HepG2 (cell line): ENCODE results near the gene SPRED2. TPM values are rescaled to one million over a fixed set of nuclear protein-coding genes. Genes with fewer than 3 reads are reported as not detected.

Experiments used
- ARHGAP35 ChIP-seq: sonication (generic); formaldehyde crosslinking; IDR thresholded peaks from 2 replicates; pipeline ENCODE4 v1.9.0; 2022; ENCODE audit warnings: mild to moderate bottlenecking, inconsistent platforms, moderate library complexity, missing genetic modification reagents, borderline replicate concordance
- FOSL1 ChIP-seq: sonication (generic); formaldehyde crosslinking; IDR thresholded peaks from 2 replicates; pipeline ENCODE4 v1.9.0; 2021; ENCODE audit warnings: missing genetic modification reagents, borderline replicate concordance
- HIVEP1 ChIP-seq: sonication (generic); formaldehyde crosslinking; IDR thresholded peaks from 2 replicates; pipeline ENCODE4 v1.4.0; 2020; ENCODE audit warnings: mild to moderate bottlenecking, missing genetic modification reagents
- MLX ChIP-seq: IDR thresholded peaks from 2 replicates; pipeline ENCODE4 v1.6.1; 2016
- NR1H2 ChIP-seq: sonication (generic); formaldehyde crosslinking; IDR thresholded peaks from 2 replicates; pipeline ENCODE4 v1.8.1; 2022; ENCODE audit warnings: low read depth, missing genetic modification reagents, borderline replicate concordance
- RFXANK ChIP-seq: IDR thresholded peaks from 2 replicates; pipeline ENCODE4 v1.6.1; 2016
- SNAI1 ChIP-seq: sonication (generic); formaldehyde crosslinking; IDR thresholded peaks from 2 replicates; pipeline ENCODE4 v1.5.0; 2020; ENCODE audit warnings: mild to moderate bottlenecking, missing genetic modification reagents, borderline replicate concordance
- TRIM24 ChIP-seq: sonication (generic); formaldehyde crosslinking; IDR thresholded peaks from 2 replicates; pipeline ENCODE4 v1.8.0; 2022; ENCODE audit warnings: mild to moderate bottlenecking, missing genetic modification reagents
- ZBTB49 ChIP-seq: sonication (generic); formaldehyde crosslinking; IDR thresholded peaks from 2 replicates; pipeline ENCODE4 v1.4.0; 2020; ENCODE audit warnings: missing genetic modification reagents, borderline replicate concordance
- ZFY ChIP-seq: sonication (generic); formaldehyde crosslinking; IDR thresholded peaks from 2 replicates; pipeline ENCODE4 v1.4.0; 2020; ENCODE audit warnings: missing genetic modification reagents
- ZKSCAN5 ChIP-seq: sonication (generic); formaldehyde crosslinking; IDR thresholded peaks from 2 replicates; pipeline ENCODE4 v1.5.1; 2020; ENCODE audit warnings: mild to moderate bottlenecking, missing genetic modification reagents
- ZNF605 ChIP-seq: sonication (generic); formaldehyde crosslinking; IDR thresholded peaks from 2 replicates; pipeline ENCODE4 v1.8.0; 2022; ENCODE audit warnings: mild to moderate bottlenecking, missing genetic modification reagents
- ZNF616 ChIP-seq: sonication (generic); formaldehyde crosslinking; IDR thresholded peaks from 2 replicates; pipeline ENCODE4 v1.5.0; 2020; ENCODE audit warnings: low read depth, mild to moderate bottlenecking, missing genetic modification reagents
- ZNF652 ChIP-seq: IDR thresholded peaks from 2 replicates; pipeline ENCODE4 v1.6.1; 2016; ENCODE audit warnings: low read depth, borderline replicate concordance
- ZNF841 ChIP-seq: sonication (generic); formaldehyde crosslinking; IDR thresholded peaks from 2 replicates; pipeline ENCODE4 v1.8.1; 2023; ENCODE audit warnings: missing genetic modification reagents, borderline replicate concordance
- ZUFSP ChIP-seq: sonication (generic); formaldehyde crosslinking; IDR thresholded peaks from 2 replicates; pipeline ENCODE4 v1.9.0; 2021; ENCODE audit warnings: missing genetic modification reagents, mild to moderate bottlenecking, borderline replicate concordance
- polyA plus RNA-seq, 8 experiments: library from polyadenylated mRNA; depleted of rRNA in 3 of 8; stranded (reverse) in 7 of 8; unstranded in 1 of 8; fragments of >200 nt; fragmentation: Illumina TruSeq in 4 of 8; extraction: Trizol in 4 of 8; gene quantifications; 2 replicates each; pipeline versions ENCODE4 v1.2.1 to v1.2.3, GENCODE V29; 2011 to 2016; ENCODE audit warnings: low read depth in 4 of 8, missing spikeins in 1 of 8, mixed read lengths in 1 of 8; ENCODE audit not compliant: insufficient read depth in 1 of 8
- total RNA-seq, 5 experiments: library from RNA; depleted of rRNA; stranded (reverse); fragments of >200 nt; fragmentation: Illumina TruSeq; extraction: Trizol; gene quantifications; 2 replicates each; pipeline ENCODE4 v1.2.3, GENCODE V29; 2016; ENCODE audit warnings: low read depth in 1 of 5
- TF ChIP-seq, protein P1 (sequence below): sonication (generic); formaldehyde crosslinking; IDR thresholded peaks from 2 replicates; pipeline ENCODE4 v1.4.0; 2020; ENCODE audit warnings: missing genetic modification reagents
- TF ChIP-seq, protein P2 (sequence below): sonication (generic); formaldehyde crosslinking; IDR thresholded peaks from 2 replicates; pipeline ENCODE4 v1.4.0; 2020; ENCODE audit warnings: missing genetic modification reagents

The SPRED2 gene
- total and polyA plus RNA-seq, 2 of the 13 experiments (the other 11 are each of a cell fraction or from before 2014, with no cell fraction given) = 13.0 to 37.0 TPM

- TF ChIP-seq MLX (CRISPR knock-in tag) = peak; percentile 64; the same call in 1 of the 2 replicates
- no peak for TF ChIP-seq NR1H2 (CRISPR knock-in tag)
- no peak for TF ChIP-seq ZUFSP
- no peak; the same call in 1 of the 2 replicates for TF ChIP-seq HIVEP1 (CRISPR knock-in tag)
- peak; percentile 23; the same call in 1 of the 2 replicates for TF ChIP-seq RFXANK (CRISPR knock-in tag)
- no peak for TF ChIP-seq ZBTB49
- TF ChIP-seq ARHGAP35 (CRISPR knock-in tag) = no peak
- TF ChIP-seq TRIM24 (CRISPR knock-in tag) = no peak
- TF ChIP-seq ZNF605 (CRISPR knock-in tag) = peak; percentile 80
- no peak for TF ChIP-seq ZNF841
- TF ChIP-seq ZFY (CRISPR knock-in tag) = peak; percentile 86
- no peak for TF ChIP-seq SNAI1 (CRISPR knock-in tag)
- TF ChIP-seq ZKSCAN5 (CRISPR knock-in tag) = no peak
- TF ChIP-seq, protein P1, sequence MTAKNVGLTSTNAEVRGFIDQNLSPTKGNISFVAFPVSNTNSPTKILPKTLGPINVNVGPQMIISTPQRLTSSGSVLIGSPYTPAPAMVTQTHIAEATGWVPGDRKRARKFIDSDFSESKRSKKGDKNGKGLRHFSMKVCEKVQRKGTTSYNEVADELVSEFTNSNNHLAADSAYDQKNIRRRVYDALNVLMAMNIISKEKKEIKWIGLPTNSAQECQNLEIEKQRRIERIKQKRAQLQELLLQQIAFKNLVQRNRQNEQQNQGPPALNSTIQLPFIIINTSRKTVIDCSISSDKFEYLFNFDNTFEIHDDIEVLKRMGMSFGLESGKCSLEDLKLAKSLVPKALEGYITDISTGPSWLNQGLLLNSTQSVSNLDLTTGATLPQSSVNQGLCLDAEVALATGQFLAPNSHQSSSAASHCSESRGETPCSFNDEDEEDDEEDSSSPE = peak; percentile 61; the same call in 1 of the 2 replicates
- TF ChIP-seq ZNF616 = no peak
- TF ChIP-seq, protein P2, sequence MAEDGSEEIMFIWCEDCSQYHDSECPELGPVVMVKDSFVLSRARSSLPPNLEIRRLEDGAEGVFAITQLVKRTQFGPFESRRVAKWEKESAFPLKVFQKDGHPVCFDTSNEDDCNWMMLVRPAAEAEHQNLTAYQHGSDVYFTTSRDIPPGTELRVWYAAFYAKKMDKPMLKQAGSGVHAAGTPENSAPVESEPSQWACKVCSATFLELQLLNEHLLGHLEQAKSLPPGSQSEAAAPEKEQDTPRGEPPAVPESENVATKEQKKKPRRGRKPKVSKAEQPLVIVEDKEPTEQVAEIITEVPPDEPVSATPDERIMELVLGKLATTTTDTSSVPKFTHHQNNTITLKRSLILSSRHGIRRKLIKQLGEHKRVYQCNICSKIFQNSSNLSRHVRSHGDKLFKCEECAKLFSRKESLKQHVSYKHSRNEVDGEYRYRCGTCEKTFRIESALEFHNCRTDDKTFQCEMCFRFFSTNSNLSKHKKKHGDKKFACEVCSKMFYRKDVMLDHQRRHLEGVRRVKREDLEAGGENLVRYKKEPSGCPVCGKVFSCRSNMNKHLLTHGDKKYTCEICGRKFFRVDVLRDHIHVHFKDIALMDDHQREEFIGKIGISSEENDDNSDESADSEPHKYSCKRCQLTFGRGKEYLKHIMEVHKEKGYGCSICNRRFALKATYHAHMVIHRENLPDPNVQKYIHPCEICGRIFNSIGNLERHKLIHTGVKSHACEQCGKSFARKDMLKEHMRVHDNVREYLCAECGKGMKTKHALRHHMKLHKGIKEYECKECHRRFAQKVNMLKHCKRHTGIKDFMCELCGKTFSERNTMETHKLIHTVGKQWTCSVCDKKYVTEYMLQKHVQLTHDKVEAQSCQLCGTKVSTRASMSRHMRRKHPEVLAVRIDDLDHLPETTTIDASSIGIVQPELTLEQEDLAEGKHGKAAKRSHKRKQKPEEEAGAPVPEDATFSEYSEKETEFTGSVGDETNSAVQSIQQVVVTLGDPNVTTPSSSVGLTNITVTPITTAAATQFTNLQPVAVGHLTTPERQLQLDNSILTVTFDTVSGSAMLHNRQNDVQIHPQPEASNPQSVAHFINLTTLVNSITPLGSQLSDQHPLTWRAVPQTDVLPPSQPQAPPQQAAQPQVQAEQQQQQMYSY = peak; percentile 61; the same call in 1 of the 2 replicates
- 0 out of 2 replicates have a peak, but pooled peaks have one; percentile 31 for TF ChIP-seq FOSL1
- TF ChIP-seq ZNF652 = no peak
These were observed 131.4 kb downstream of the SPRED2 start (continued) for GRCh38 chr2:65300761-65301711.
